K562 (cell line): ENCODE results near the gene CYP2A6. TPM values are rescaled to one million over a fixed set of nuclear protein-coding genes. Genes with fewer than 3 reads are reported as not detected.

Experiments used
- BCOR ChIP-seq: fragments of 450-650 bp; IDR thresholded peaks from 2 replicates; pipeline ENCODE4 v1.6.1; 2016
- CBX1 ChIP-seq: sonication (generic); IDR thresholded peaks from 2 replicates; pipeline ENCODE4 v1.6.1; 2016; ENCODE audit warnings: antibody characterized with exemption, low read depth, mild to moderate bottlenecking
- CBX3 ChIP-seq, 2 experiments: IDR thresholded peaks; 1 replicate in 1 of 2; 2 replicates in 1 of 2; pipeline ENCODE4 v1.6.1; 2012; ENCODE audit warnings: inconsistent platforms in 2 of 2, low read length in 2 of 2, borderline replicate concordance in 1 of 2, control low read depth in 1 of 2
- CHD4 ChIP-seq: fragments of 200-600 bp; sonication (generic); IDR thresholded peaks from 3 replicates; pipeline ENCODE4 v1.6.1; 2012; ENCODE audit warnings: low read depth, mild to moderate bottlenecking, mixed read lengths, low read length, inconsistent platforms; ENCODE audit not compliant: insufficient read depth, insufficient replicate concordance, poor library complexity, severe bottlenecking
- FOXM1 ChIP-seq, 2 experiments: fragments of 450-650 bp in 1 of 2; sonication (generic) in 1 of 2; formaldehyde crosslinking in 1 of 2; IDR thresholded peaks; 2 replicates each; pipeline versions ENCODE4 v1.6.1 to v1.9.0; 2017 to 2022; ENCODE audit warnings: low read depth in 2 of 2, mild to moderate bottlenecking in 2 of 2, missing genetic modification reagents in 1 of 2, moderate library complexity in 1 of 2
- HOXB6 ChIP-seq: fragments of 250-450 bp; sonication (Bioruptor Pico); IDR thresholded peaks from 2 replicates; pipeline ENCODE4 v1.5.1; 2022; ENCODE audit warnings: mild to moderate bottlenecking, borderline replicate concordance
- KDM1A ChIP-seq, 2 experiments: fragments of 450-650 bp; IDR thresholded peaks; 2 replicates each; pipeline ENCODE4 v1.6.1; 2016; ENCODE audit warnings: mild to moderate bottlenecking in 2 of 2
- KLF13 ChIP-seq: fragments of 450-650 bp; IDR thresholded peaks from 2 replicates; pipeline ENCODE4 v1.6.1; 2016; ENCODE audit warnings: missing genetic modification characterization, low read depth, mild to moderate bottlenecking, missing compliant biosample characterization, moderate library complexity, borderline replicate concordance
- NR2F6 ChIP-seq: fragments of 450-650 bp; formaldehyde crosslinking; IDR thresholded peaks from 2 replicates; pipeline ENCODE4 v1.4.0; 2020; ENCODE audit warnings: mild to moderate bottlenecking
- RBM22 ChIP-seq: fragments of 200-400 bp; formaldehyde crosslinking; IDR thresholded peaks from 2 replicates; pipeline ENCODE4 v1.6.1; 2018; ENCODE audit warnings: low read length, low read depth; ENCODE audit not compliant: poor library complexity, severe bottlenecking
- SNRNP70 ChIP-seq: fragments of 200-400 bp; formaldehyde crosslinking; optimal IDR thresholded peaks from 2 replicates; pipeline ENCODE3; 2017; ENCODE audit warnings: low read depth, low read length
- ZNF445 ChIP-seq: fragments of 250-450 bp; sonication (Bioruptor Pico); IDR thresholded peaks from 2 replicates; pipeline ENCODE4 v1.4.0; 2020; ENCODE audit warnings: low read depth, mild to moderate bottlenecking, moderate library complexity
- ZZZ3 ChIP-seq: fragments of 450-650 bp; IDR thresholded peaks from 2 replicates; pipeline ENCODE4 v1.6.1; 2016; ENCODE audit warnings: antibody characterized with exemption, mild to moderate bottlenecking, moderate library complexity
- polyA plus RNA-seq, 8 experiments: library from polyadenylated mRNA; depleted of rRNA in 4 of 8; stranded (reverse) in 5 of 8; unstranded in 3 of 8; fragments of >200 nt; fragmentation: Nextera tagmentation in 2 of 8; fragmentation: Illumina TruSeq in 1 of 8; extraction: Ambion mirVana in 2 of 8; extraction: Trizol in 1 of 8; gene quantifications; 2 replicates each; pipeline versions ENCODE4 v1.2.1 to v1.2.3, GENCODE V29; 2011 to 2014; ENCODE audit warnings: inconsistent platforms in 1 of 8, missing spikeins in 1 of 8
- total RNA-seq, 7 experiments: library from RNA; depleted of rRNA in 6 of 7; stranded (reverse); fragments of >200 nt in 6 of 7; fragmentation: Illumina TruSeq in 2 of 7; extraction: Trizol in 2 of 7; gene quantifications; 2 replicates each; pipeline versions ENCODE4 v1.2.1 to v1.2.3, GENCODE V29; 2011 to 2021; ENCODE audit warnings: low replicate concordance in 1 of 7
- TF ChIP-seq, protein P1 (sequence below): fragments of 200-400 bp; formaldehyde crosslinking; IDR thresholded peaks from 2 replicates; pipeline ENCODE4 v1.6.1; 2017; ENCODE audit warnings: mild to moderate bottlenecking, low read depth, low read length, moderate library complexity
- TF ChIP-seq, protein P2 (sequence below): sonication (generic); formaldehyde crosslinking; IDR thresholded peaks from 2 replicates; pipeline ENCODE4 v1.8.1; 2022; ENCODE audit warnings: missing genetic modification reagents
- TF ChIP-seq, protein P3 (sequence below): sonication (generic); formaldehyde crosslinking; IDR thresholded peaks from 2 replicates; pipeline ENCODE4 v1.8.0; 2022; ENCODE audit warnings: mild to moderate bottlenecking, missing genetic modification reagents
- TF ChIP-seq, protein P4 (sequence below): sonication (generic); formaldehyde crosslinking; IDR thresholded peaks from 2 replicates; pipeline ENCODE4 v1.8.1; 2022; ENCODE audit warnings: missing genetic modification reagents

CYP2A6 gene
- total and polyA plus RNA-seq, 9 of the 15 experiments (the other 6 are each of a cell fraction or from before 2014, with no cell fraction given) = 0.31 TPM; not detected in 8

DNA sequence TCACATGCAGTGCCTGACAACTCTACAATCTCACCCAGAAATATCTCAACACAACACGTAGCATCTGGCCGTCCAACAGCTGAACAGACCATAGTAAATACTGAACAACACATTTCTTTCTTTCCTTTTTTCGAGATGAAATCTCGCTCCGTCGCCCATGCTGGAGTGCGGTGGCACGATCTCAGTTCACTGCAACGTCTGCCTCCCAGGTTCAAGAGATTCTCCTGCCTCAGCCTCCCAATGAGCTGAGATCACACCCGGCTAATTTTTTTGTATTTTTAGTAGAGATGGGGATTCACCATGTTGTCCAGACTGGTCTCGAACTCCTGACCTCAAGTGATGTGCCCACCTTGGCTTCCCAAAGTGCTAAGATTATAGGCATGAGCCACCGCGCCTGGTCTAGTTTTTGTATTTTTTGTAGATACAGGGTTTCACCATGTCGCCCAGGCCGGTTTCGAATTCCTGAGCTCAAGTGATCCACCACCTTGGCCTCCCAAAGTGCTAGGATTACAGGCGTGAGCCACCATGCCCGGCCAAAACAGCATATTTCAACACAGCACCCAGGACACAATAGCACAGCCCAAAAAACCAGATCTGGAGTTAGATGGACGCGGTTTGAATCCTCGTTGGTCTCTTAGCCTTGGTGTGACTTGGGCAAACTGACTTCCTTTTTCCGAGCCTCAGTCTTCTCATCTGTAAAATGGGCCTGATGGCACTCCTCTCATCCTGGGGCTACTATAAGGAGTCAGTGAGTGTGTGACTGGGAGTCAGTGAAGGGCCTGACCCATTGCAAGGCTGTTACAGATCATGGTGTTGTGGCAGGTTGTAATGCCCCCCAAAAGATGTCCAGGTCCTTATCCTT lies 22.6 kb downstream of the CYP2A6 start (continued):
- TF ChIP-seq, protein P1, sequence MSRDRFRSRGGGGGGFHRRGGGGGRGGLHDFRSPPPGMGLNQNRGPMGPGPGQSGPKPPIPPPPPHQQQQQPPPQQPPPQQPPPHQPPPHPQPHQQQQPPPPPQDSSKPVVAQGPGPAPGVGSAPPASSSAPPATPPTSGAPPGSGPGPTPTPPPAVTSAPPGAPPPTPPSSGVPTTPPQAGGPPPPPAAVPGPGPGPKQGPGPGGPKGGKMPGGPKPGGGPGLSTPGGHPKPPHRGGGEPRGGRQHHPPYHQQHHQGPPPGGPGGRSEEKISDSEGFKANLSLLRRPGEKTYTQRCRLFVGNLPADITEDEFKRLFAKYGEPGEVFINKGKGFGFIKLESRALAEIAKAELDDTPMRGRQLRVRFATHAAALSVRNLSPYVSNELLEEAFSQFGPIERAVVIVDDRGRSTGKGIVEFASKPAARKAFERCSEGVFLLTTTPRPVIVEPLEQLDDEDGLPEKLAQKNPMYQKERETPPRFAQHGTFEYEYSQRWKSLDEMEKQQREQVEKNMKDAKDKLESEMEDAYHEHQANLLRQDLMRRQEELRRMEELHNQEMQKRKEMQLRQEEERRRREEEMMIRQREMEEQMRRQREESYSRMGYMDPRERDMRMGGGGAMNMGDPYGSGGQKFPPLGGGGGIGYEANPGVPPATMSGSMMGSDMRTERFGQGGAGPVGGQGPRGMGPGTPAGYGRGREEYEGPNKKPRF = no peak
- no peak for TF ChIP-seq RBM22
- TF ChIP-seq, protein P2, sequence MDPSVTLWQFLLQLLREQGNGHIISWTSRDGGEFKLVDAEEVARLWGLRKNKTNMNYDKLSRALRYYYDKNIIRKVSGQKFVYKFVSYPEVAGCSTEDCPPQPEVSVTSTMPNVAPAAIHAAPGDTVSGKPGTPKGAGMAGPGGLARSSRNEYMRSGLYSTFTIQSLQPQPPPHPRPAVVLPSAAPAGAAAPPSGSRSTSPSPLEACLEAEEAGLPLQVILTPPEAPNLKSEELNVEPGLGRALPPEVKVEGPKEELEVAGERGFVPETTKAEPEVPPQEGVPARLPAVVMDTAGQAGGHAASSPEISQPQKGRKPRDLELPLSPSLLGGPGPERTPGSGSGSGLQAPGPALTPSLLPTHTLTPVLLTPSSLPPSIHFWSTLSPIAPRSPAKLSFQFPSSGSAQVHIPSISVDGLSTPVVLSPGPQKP = no peak
- TF ChIP-seq, protein P3, sequence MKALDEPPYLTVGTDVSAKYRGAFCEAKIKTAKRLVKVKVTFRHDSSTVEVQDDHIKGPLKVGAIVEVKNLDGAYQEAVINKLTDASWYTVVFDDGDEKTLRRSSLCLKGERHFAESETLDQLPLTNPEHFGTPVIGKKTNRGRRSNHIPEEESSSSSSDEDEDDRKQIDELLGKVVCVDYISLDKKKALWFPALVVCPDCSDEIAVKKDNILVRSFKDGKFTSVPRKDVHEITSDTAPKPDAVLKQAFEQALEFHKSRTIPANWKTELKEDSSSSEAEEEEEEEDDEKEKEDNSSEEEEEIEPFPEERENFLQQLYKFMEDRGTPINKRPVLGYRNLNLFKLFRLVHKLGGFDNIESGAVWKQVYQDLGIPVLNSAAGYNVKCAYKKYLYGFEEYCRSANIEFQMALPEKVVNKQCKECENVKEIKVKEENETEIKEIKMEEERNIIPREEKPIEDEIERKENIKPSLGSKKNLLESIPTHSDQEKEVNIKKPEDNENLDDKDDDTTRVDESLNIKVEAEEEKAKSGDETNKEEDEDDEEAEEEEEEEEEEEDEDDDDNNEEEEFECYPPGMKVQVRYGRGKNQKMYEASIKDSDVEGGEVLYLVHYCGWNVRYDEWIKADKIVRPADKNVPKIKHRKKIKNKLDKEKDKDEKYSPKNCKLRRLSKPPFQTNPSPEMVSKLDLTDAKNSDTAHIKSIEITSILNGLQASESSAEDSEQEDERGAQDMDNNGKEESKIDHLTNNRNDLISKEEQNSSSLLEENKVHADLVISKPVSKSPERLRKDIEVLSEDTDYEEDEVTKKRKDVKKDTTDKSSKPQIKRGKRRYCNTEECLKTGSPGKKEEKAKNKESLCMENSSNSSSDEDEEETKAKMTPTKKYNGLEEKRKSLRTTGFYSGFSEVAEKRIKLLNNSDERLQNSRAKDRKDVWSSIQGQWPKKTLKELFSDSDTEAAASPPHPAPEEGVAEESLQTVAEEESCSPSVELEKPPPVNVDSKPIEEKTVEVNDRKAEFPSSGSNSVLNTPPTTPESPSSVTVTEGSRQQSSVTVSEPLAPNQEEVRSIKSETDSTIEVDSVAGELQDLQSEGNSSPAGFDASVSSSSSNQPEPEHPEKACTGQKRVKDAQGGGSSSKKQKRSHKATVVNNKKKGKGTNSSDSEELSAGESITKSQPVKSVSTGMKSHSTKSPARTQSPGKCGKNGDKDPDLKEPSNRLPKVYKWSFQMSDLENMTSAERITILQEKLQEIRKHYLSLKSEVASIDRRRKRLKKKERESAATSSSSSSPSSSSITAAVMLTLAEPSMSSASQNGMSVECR (CRISPR knock-in tag) = no peak
- peak; percentile 99 for TF ChIP-seq BCOR
- TF ChIP-seq CBX1 = peak; percentile 94
- no peak for TF ChIP-seq KLF13 (tag)
- TF ChIP-seq HOXB6 (CRISPR knock-in tag) = no peak
- TF ChIP-seq CHD4 = peak; percentile 38
- TF ChIP-seq NR2F6 (CRISPR knock-in tag) = no peak
- TF ChIP-seq ZNF445 (CRISPR knock-in tag) = no peak
- TF ChIP-seq, protein P4, sequence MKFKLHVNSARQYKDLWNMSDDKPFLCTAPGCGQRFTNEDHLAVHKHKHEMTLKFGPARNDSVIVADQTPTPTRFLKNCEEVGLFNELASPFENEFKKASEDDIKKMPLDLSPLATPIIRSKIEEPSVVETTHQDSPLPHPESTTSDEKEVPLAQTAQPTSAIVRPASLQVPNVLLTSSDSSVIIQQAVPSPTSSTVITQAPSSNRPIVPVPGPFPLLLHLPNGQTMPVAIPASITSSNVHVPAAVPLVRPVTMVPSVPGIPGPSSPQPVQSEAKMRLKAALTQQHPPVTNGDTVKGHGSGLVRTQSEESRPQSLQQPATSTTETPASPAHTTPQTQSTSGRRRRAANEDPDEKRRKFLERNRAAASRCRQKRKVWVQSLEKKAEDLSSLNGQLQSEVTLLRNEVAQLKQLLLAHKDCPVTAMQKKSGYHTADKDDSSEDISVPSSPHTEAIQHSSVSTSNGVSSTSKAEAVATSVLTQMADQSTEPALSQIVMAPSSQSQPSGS (CRISPR knock-in tag) = no peak
- TF ChIP-seq CBX3 (IDR thresholded peaks at IDR 0.05; ENCODE audit: borderline replicate concordance in 1 of 2, low read length in 2 of 2) = peak; percentile 37 to 60; a peak in 2 of 3 replicates
- peak; percentile 87 to 94 for TF ChIP-seq KDM1A (IDR thresholded peaks at IDR 0.05)
- TF ChIP-seq SNRNP70 = no peak
- no peak for TF ChIP-seq ZZZ3
- no peak for TF ChIP-seq FOXM1 (IDR thresholded peaks at IDR 0.05; ENCODE audit: low read depth)
- TF ChIP-seq FOXM1 (CRISPR knock-in tag; IDR thresholded peaks at IDR 0.05; ENCODE audit: low read depth) = no peak
